Activated CD8-positive, alpha-beta T cell treated with anti-CD3 and anti-CD28 coated beads, Interleukin-2, amount 10 ng/mL, durations not matched to agents 7 days and 5 days (primary cell): Measurements from ENCODE around the gene DYDC1. TPM values are rescaled to one million over a fixed set of nuclear protein-coding genes. Genes with fewer than 3 reads are reported as not detected.
"Not testable (repeated sequence)": the region's sequence is repeated elsewhere in the genome, so short reads cannot be mapped to it uniquely, and the experiment has no call there.

Source experiments
- ATAC-seq: fragments of 150-1000 bp; cut with Tn5 transposase; one replicate; pipeline ENCODE4 v1.10.0; 2021; ENCODE audit warnings: moderate library complexity
- CTCF ChIA-PET: fragments of 350-600 bp; sonication (Branson Sonifier 250); formaldehyde crosslinking; loops from one replicate; lab custom pipeline; 2021; ENCODE audit warnings: antibody characterized with exemption; lab: Charles Lee
- POLR2A ChIA-PET: fragments of 350-600 bp; sonication (Branson Sonifier 250); formaldehyde crosslinking; loops from one replicate; lab custom pipeline; 2021; ENCODE audit warnings: antibody characterized with exemption; lab: Charles Lee
- DNase-seq: peaks from one replicate; pipeline ENCODE4 v3.0.0-alpha.2; 2020
- H3K27ac Mint-ChIP-seq: one replicate; pipeline ENCODE4 v1.8.0; 2021; ENCODE audit warnings: mild to moderate bottlenecking, mixed read lengths
- H3K27me3 Mint-ChIP-seq: one replicate; pipeline ENCODE4 v1.8.0; 2021; ENCODE audit warnings: low read depth, mixed read lengths
- H3K36me3 Mint-ChIP-seq: one replicate; pipeline ENCODE4 v1.8.0; 2021; ENCODE audit warnings: low read depth, mixed read lengths
- H3K4me1 Mint-ChIP-seq: one replicate; pipeline ENCODE4 v1.8.0; 2021; ENCODE audit warnings: low read depth, mixed read lengths
- H3K4me3 Mint-ChIP-seq: one replicate; pipeline ENCODE4 v1.8.0; 2021; ENCODE audit warnings: mild to moderate bottlenecking, mixed read lengths
- H3K9me3 Mint-ChIP-seq: one replicate; pipeline ENCODE4 v1.8.0; 2022; ENCODE audit warnings: mixed read lengths; ENCODE audit not compliant: insufficient read depth
- total RNA-seq, 2 experiments: library from RNA; stranded (reverse); gene quantifications; one replicate each; pipeline ENCODE4 v1.2.3, GENCODE V29; 2021

The DYDC1 gene
- total RNA-seq, 2 experiments from 2014 or later: not detected

DNA sequence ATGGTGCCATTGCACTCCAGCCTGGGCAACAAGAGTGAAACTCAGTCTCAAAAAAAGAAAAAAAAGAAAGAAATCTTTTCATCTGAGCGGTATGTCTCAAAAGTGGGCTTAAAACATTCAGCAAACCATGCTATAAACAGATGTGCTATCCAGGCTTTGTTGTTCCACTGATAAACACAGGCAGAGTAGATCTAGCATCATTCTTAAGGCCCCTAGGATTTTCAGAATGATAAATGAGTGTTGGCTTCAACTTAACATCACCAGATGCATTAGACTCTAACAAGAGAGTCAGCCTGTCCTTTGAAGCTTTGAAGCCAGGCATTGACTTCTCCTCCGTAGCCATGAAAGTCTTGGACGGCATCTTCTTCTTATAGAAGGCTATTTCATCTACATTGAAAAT, 23.1 kb upstream of the DYDC1 start:
- no peak overlapping the region for H3K4me3 Mint-ChIP-seq
- H3K4me1 Mint-ChIP-seq: peaks cover 14% of the 10 kb centered on the region
- no peak overlapping the region for H3K27ac Mint-ChIP-seq
- H3K9me3 Mint-ChIP-seq: no peaks in the 10 kb centered on the region
- ATAC-seq: no peak
- no peaks in the 10 kb centered on the region for H3K36me3 Mint-ChIP-seq
- peaks cover 15% of the 10 kb centered on the region for H3K27me3 Mint-ChIP-seq
- CTCF ChIA-PET: interaction anchor here (1.1 to 4.7 kb wide), 5 partner anchors 39 to 151 kb away, joined by 3 to 51 read pairs (median 7); no protein-coding TSS in a partner anchor
- no peak for DNase-seq
- POLR2A ChIA-PET: no interaction called here

DNA sequence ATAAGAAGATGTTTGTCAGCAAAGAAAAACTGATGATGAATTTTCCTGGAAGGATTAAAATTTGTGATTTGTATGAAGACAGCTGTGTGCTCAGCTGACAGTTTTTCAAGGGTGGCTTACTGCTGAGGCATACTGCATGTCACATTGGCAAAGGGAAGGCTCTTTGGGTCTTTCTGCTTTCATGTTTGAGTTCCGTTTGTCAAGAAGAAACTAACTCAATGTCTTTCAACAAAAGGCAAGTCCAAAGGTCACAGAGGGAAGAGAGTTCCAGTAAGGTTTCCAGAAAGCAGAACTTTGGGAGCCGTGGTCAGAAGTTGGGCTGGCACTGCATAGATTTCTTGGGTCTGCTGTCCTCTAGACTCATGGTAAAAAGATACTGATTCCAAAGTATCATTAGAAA, 16.9 kb upstream of the DYDC1 start:
- ChIA-PET POLR2A (no interaction called here), CTCF (interaction anchor here (1.0 kb wide), 1 partner anchor 132 kb away, joined by 3 read pairs; no protein-coding TSS in a partner anchor)
- Mint-ChIP-seq H3K4me1 (peaks cover 4% of the 10 kb centered on the region), H3K27ac (no peak overlapping the region), H3K9me3 (peaks cover 6% of the 10 kb centered on the region), H3K4me3 (no peak overlapping the region), H3K27me3 (peaks cover 5% of the 10 kb centered on the region), H3K36me3 (no peaks in the 10 kb centered on the region)
- DNase-seq (no peak), ATAC-seq (no peak)

DNA sequence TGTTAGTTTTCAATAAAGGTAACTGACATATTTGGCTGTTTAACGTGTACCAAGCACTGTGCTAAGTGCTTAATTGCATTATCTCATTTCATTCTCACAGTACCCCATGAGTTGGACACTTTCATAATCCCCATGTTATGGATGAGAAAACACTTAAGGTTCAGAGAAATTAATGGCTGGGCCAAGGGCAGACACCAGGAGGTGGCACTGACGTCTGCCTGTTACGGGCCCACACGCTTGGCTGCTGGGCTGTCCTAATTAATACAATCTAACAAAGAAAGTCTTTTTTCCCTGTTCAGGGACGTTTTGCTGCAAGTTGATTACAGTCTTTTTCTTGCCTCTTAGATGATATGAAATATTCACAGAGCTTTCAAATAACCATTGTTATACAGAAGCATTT, 16.1 kb upstream of the DYDC1 start:
- peaks cover 13% of the 10 kb centered on the region for H3K9me3 Mint-ChIP-seq
- DNase-seq (no peak), ATAC-seq (no peak)
- ChIA-PET POLR2A (no interaction called here), CTCF (interaction anchor here (1.0 kb wide), 1 partner anchor 133 kb away, joined by 3 read pairs; no protein-coding TSS in a partner anchor)
- H3K4me1 Mint-ChIP-seq: no peaks in the 10 kb centered on the region
- no peak overlapping the region for H3K27ac Mint-ChIP-seq
- no peak overlapping the region for H3K4me3 Mint-ChIP-seq
- peaks cover 5% of the 10 kb centered on the region for H3K27me3 Mint-ChIP-seq
- H3K36me3 Mint-ChIP-seq: no peaks in the 10 kb centered on the region

DNA sequence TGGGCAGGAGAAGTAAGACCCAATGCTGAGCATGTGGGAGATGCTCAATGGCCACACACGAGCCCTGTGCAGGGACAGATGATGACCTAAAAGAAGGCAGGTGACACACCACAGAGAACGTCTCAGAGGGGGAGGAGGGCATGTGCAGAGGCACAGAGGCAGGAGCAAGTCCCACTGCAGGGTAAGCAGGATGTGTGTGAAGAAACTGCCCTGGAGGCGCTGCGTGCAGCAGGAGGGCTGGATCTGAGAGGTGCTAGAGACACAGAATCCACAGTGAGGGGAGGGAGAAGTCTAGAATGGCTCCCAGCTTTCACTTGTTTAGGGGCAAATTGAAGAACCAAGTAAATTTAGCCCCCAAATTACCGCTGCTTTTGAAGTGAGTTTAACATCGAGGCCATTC, 14.9 kb upstream of the DYDC1 start:
- Mint-ChIP-seq H3K27ac (no peak overlapping the region), H3K27me3 (peaks cover 2% of the 10 kb centered on the region), H3K9me3 (peaks cover 18% of the 10 kb centered on the region), H3K4me3 (no peak overlapping the region), H3K4me1 (no peaks in the 10 kb centered on the region), H3K36me3 (no peaks in the 10 kb centered on the region)
- POLR2A ChIA-PET: no interaction called here
- DNase-seq: no peak
- no peak for ATAC-seq
- CTCF ChIA-PET: no interaction called here

DNA sequence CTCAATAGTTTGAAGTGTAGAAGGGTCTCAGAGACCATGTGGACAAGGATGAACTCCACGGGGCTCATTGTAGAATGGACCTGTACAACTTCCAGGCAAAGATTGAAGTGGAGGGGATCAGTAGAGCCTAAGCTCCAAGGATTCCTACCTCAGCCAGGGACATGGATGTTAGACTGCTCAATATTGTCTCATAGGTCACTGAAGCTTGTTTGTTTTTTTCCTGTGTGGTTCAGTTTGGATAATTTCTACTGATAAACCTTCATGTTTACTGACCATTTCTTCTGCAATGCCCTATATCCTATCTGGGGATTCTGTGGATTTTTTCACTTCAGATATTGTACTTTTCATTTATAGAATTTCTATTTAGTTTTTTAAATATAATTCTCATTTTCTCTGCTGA, 9.0 kb upstream of the DYDC1 start:
- POLR2A ChIA-PET: no interaction called here
- DNase-seq (no peak), ATAC-seq (no peak)
- H3K27ac Mint-ChIP-seq: no peak overlapping the region
- H3K9me3 Mint-ChIP-seq: peaks cover 18% of the 10 kb centered on the region
- no peak overlapping the region for H3K4me3 Mint-ChIP-seq
- H3K36me3 Mint-ChIP-seq: no peaks in the 10 kb centered on the region
- CTCF ChIA-PET: interaction anchor here (1.0 to 1.2 kb wide), 2 partner anchors 12 to 23 kb away, joined by 3 read pairs; no protein-coding TSS in a partner anchor
- peaks cover 10% of the 10 kb centered on the region for H3K27me3 Mint-ChIP-seq
- no peaks in the 10 kb centered on the region for H3K4me1 Mint-ChIP-seq

DNA sequence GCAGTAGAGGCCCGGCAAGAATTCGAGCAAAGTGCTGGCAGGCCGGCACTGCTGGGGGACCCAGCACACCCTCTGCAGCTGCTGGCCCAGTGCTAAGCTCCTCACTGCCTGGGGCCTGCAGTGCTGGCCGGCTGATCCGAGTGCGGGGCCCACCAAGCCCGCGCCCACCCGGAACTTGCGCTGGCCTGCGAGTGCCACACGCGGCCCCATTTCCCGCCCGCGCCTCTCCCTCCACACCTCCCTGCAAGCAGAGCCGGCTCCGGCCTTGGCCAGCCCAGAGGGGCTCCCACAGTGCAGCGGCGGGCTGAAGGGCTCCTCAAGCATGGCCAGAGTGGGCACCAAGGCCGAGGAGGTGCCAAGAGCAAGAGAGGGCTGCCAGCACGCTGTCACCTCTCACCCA, 3.1 kb upstream of the DYDC1 start:
- Mint-ChIP-seq H3K9me3 (no peaks in the 10 kb centered on the region), H3K4me3 (no peak overlapping the region), H3K27ac (no peak overlapping the region), H3K27me3 (peaks cover 38% of the 10 kb centered on the region), H3K4me1 (peaks cover 10% of the 10 kb centered on the region), H3K36me3 (no peaks in the 10 kb centered on the region)
- DNase-seq (no peak), ATAC-seq (no peak)
- ChIA-PET POLR2A (no interaction called here), CTCF (interaction anchor here (0.9 to 1.2 kb wide), 2 partner anchors 19 to 146 kb away, joined by 4 to 5 read pairs; no protein-coding TSS in a partner anchor)

DNA sequence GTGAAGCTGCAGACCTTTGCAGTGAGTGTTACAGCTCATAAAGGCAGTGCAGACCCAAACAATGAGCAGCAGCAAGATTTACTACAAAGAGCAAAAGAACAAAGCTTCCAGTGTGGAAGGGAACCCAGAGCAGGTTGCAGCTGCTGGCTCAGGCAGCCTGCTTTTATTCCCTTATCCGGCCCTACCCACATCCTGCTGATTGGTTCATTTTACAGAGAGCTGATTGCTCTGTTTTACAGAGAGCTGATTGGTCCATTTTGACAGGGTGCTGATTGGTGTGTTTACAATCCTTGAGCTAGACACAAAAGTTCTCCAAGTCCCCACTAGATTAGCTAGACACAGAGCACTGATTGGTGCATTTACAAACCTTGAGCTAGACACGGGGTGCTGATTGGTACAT, 2.4 kb upstream of the DYDC1 start:
- POLR2A ChIA-PET: not testable (repeated sequence)

DNA sequence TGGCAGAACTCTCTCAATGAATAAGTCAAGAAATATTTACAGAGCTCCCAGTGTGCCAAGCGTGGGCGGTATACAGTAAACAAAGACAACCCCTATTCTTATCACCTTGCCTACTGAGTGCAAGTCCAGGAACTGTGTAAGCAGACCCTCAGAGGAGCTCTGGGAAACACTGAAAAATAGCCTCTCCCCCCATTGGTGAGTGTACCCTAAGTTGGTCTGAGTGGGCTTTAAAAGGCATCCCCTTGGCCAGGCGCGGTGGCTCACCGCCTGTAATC, 1.2 kb upstream of the DYDC1 start:
- Mint-ChIP-seq H3K27ac (no peak overlapping the region), H3K4me1 (peaks cover 10% of the 10 kb centered on the region), H3K36me3 (no peaks in the 10 kb centered on the region), H3K27me3 (peaks cover 40% of the 10 kb centered on the region), H3K9me3 (no peaks in the 10 kb centered on the region), H3K4me3 (no peak overlapping the region)
- no peak for ATAC-seq
- ChIA-PET CTCF (interaction anchor here (2.0 kb wide), 1 partner anchor 20 kb away, joined by 8 read pairs; no protein-coding TSS in a partner anchor), POLR2A (no interaction called here)
- no peak for DNase-seq

More for the DNA sequence above, 2.4 kb upstream of the DYDC1 start:
- peaks cover 41% of the 10 kb centered on the region for H3K27me3 Mint-ChIP-seq
- not testable (repeated sequence) for H3K4me3 Mint-ChIP-seq, ATAC-seq, H3K27ac Mint-ChIP-seq, H3K9me3 Mint-ChIP-seq, H3K4me1 Mint-ChIP-seq, H3K36me3 Mint-ChIP-seq, DNase-seq
- CTCF ChIA-PET: interaction anchor here (0.9 to 1.2 kb wide), 2 partner anchors 19 to 146 kb away, joined by 4 to 5 read pairs; no protein-coding TSS in a partner anchor

DNA sequence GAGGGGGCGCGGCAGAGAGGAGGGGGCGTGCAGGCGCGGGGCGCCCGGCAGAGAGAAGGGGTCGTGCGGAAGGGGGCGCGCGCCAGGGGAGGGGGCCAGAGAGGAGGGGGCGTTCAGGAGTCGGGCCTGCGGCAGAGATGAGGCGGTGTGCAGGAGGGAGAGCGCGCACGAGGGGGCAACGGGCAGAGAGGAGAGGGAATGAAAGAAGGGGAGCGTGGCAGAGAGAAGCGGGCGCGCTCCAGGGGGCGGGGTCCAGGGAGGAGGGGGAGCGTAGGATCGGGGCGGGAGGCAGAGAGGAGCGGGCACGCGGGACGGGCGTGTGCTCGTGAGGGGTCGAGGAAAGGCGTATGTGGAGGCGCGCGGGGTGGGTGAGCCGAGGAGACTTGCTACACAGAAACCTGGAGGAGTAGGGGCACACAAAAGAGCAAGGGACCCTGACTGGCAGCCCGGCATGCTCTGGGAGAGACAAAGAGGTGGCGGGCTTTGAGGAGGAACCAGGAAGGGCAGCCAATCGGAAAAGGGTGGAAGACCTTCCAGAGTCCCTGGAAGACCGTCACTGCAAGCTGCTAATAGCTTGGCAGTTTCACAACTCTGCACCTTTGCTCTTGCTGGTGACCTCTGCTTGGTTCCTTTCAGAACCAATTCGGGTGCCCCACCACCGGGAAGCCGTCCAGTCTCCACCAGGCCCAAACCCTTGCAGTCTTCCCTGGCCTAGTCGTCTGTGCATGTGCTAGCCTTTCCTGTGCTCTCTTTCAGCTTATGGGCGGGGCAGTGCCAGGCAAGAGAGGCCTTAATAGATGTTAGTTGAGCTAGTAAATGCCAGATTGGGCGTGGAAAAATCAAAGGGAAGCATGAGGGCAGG, 665 bp upstream of the DYDC1 start:
- ChIA-PET POLR2A (no interaction called here), CTCF (interaction anchor here (2.0 kb wide), 1 partner anchor 21 kb away, joined by 8 read pairs; no protein-coding TSS in a partner anchor)
- Mint-ChIP-seq H3K4me1 (peaks cover 10% of the 10 kb centered on the region), H3K27ac (no peak overlapping the region), H3K27me3 (peaks cover 38% of the 10 kb centered on the region), H3K9me3 (no peaks in the 10 kb centered on the region), H3K36me3 (no peaks in the 10 kb centered on the region), H3K4me3 (peak overlapping the region; percentile 22)
- DNase-seq (no peak), ATAC-seq (peak; percentile 24)

DNA sequence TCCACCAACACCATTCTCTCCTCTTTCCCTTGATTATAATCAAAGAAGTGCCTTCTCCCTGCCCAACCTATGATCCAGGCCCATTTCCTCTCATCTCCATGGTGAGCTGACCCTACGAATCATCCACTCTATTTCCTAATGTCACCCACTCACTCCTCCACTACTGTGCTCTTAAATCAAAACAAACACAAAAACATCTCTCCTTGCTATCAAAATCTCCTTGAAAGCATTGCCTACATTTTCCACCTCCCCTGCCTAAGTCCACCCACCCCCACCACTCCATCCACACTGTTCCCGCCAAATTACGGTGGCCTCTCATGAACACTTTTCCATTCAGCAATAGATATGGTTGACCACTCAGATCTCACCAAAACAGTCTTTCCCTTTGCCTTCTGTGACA, 5.3 kb downstream of the DYDC1 start:
- Mint-ChIP-seq H3K27me3 (peaks cover 32% of the 10 kb centered on the region), H3K4me3 (no peak overlapping the region), H3K4me1 (no peaks in the 10 kb centered on the region), H3K9me3 (no peaks in the 10 kb centered on the region), H3K36me3 (no peaks in the 10 kb centered on the region), H3K27ac (no peak overlapping the region)
- DNase-seq (no peak), ATAC-seq (no peak)
- ChIA-PET POLR2A (no interaction called here), CTCF (no interaction called here)

DNA sequence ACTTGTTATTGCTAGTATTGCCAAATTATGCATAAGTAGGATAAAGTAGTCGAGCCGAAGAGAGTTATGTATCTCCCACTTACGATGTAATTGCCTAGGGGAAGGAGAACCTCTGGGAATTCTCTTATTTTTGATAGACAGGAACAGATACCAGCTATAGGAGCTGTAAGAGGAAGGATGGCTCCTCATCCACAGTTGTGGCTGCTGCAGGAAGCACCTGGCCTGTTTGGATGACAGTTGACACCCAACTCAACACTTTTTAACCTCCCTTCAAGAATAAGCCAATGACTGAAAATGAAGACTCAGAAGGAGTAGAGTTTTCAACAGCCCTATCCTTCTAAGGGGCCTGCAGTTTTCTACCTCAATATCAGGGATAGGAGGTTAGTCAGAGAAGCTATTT, 6.3 kb downstream of the DYDC1 start:
- peaks cover 24% of the 10 kb centered on the region for H3K27me3 Mint-ChIP-seq
- H3K4me1 Mint-ChIP-seq: no peaks in the 10 kb centered on the region
- no peaks in the 10 kb centered on the region for H3K36me3 Mint-ChIP-seq
- ChIA-PET POLR2A (no interaction called here), CTCF (no interaction called here)
- H3K4me3 Mint-ChIP-seq: no peak overlapping the region
- H3K27ac Mint-ChIP-seq: no peak overlapping the region
- no peaks in the 10 kb centered on the region for H3K9me3 Mint-ChIP-seq
- ATAC-seq (no peak), DNase-seq (no peak)

DNA sequence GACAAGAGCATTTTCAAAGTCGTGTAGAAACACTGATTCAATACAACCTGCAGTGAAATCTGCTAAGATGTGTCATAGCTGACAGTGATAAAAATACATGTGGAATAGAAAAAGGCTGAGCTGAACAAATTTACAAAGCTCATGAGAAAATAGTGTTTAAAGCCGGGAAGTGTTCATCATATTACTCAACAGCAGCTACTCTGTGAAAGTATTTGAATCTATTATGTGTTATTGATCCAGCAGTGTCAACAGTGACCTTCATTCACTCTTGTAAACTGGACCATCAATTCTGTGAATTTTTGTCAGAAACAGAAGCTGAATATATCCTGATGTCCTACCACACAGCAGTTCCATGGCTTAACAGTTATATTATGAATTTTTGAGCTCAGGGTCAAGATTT, 11.6 kb downstream of the DYDC1 start:
- DNase-seq (no peak), ATAC-seq (no peak)
- no peaks in the 10 kb centered on the region for H3K9me3 Mint-ChIP-seq
- H3K4me3 Mint-ChIP-seq: no peak overlapping the region
- ChIA-PET CTCF (interaction anchor here (1.7 kb wide), 1 partner anchor 33 kb away, joined by 5 read pairs; no protein-coding TSS in a partner anchor), POLR2A (no interaction called here)
- H3K27me3 Mint-ChIP-seq: peaks cover 6% of the 10 kb centered on the region
- no peak overlapping the region for H3K27ac Mint-ChIP-seq
- no peaks in the 10 kb centered on the region for H3K36me3 Mint-ChIP-seq
- no peaks in the 10 kb centered on the region for H3K4me1 Mint-ChIP-seq
